ENCODE measurements around the gene DBET.
"Not testable (repeated sequence)": the region's sequence is repeated elsewhere in the genome, so short reads cannot be mapped to it uniquely, and the experiment has no call there.

Gene DBET

GRCh38 chr4:190095335-190095734 lies 31.0 kb downstream of the DBET start:
- not testable (repeated sequence) for DNase-seq (ENCODE audit: low spot score)

DNA sequence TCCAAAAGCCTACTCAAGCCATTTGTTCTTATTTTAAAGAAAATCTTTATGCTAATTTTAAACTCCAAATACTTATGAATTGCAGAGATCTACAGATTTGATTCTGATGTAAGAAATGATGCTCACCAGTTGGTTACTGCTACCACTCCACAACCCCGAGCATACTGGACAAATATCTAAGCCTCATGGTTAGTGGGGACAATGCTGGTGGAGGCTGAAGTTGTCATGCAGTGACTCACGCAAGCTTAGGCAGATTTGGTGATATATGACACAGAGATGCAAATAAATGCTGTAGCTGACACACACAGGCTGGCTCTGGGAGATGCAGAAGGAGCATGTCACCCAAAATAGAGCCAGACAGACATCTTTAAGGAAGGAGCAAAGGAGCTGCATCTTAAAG lies 35.3 kb downstream of the DBET start:
- not testable (repeated sequence) for DNase-seq (ENCODE audit: low spot score)

DNA sequence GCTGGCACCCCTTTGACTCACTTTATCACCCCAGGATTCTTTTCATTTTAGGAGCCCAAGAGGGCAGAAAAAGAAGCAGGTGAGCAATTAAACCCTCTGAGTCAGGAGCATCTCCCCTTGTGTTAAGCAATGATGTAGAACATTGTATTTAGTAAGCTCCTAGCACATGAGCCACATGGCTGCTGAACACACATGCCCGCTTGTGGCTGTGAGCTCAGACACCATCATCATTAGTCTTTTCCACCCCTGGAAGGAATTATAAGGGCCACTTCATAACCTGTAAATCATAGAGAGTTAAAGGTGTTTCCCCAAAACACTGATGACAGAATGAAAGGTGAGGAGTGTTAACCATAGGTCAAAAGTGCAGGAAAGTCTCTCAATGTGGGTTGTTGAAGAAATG lies 37.2 kb downstream of the DBET start:
- not testable (repeated sequence) for DNase-seq (ENCODE audit: low spot score)

DNA sequence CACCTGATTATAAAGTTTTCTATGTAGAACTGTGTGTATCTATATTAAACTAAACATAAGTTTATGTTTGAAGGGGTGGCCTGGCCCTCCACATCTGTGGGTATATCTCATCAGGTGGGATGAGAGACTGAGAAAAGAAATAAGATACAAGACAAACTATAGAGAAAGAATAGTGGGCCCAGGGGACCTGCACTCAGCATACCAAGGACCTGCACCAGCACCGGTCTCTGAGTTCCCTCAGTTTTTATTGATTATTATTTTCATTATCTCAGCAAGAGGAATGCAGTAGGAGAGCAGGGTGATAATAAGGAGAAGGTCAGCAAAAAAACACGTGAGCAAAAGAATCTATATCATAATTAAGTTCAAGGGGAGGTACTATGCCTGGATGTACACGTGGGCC lies 41.9 kb downstream of the DBET start:
- not testable (repeated sequence) for DNase-seq (ENCODE audit: low spot score)

DNA sequence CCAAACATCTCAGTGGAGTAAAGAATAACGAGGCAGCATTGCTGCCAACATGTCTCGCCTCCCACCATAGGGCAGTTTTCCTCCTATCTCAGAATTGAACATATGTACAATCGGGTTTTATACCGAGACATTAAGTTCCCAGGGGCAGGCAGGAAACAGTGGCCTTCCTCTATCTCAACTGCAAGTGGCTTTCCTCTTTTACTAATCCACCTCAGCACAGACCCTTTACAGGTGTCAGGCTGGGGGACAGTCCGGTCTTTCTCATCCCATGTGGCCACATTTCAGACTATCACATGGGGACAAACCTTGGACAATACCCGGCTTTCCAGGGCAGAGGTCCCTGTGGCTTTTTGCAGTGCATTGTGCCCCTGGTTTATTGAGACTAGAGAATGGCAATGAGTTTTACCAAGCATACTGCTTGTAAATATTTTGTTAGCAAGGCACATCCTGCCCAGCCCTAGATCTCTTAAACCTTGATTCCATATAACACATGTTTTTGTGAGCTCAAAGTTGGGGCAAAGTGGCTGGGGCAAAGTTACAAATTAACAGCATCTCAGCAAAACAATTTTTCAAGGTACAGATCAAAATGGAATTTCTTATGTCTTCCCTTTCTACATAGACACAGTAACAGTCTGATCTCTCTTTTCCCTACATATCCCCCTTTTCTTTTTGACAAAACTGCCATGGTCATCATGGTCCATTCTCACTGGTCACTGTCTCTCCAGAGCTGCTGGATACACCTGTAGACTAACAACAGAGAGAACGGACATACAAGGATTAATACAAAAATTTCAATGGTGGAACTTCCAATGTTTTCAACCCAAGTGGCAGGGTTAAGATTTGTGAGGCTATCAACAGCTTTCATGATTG lies 42.5 kb downstream of the DBET start:
- not testable (repeated sequence) for DNase-seq (ENCODE audit: low spot score)

- DNase-seq (ENCODE audit: low spot score) = not testable (repeated sequence)
These were observed 43.6 kb downstream of the DBET start for GRCh38 chr4:190107766-190108485.

DNA sequence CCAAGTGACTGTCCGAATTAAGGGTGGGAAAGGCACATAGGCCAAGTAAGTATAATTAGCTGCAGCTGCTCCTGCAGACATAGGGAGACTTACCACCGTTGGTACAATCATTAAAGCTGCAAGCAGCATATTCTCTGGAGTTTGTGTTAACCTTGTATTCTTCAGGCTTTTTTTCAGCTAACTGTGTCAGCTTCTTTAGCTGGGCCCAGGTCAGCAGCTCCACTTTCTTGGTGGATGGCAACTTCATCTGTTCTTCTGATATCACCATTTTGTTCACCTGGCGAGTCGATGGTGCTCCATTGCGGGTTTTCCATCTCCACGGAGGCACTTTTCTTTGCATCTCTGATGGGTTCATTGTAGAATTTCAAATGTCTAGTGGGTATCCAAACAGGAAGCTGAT lies 44.5 kb downstream of the DBET start:
- DNase-seq (ENCODE audit: low spot score) = not testable (repeated sequence)

GRCh38 chr4:190109390-190110011 lies 45.2 kb downstream of the DBET start:
- not testable (repeated sequence) for DNase-seq (ENCODE audit: low spot score)

DNA sequence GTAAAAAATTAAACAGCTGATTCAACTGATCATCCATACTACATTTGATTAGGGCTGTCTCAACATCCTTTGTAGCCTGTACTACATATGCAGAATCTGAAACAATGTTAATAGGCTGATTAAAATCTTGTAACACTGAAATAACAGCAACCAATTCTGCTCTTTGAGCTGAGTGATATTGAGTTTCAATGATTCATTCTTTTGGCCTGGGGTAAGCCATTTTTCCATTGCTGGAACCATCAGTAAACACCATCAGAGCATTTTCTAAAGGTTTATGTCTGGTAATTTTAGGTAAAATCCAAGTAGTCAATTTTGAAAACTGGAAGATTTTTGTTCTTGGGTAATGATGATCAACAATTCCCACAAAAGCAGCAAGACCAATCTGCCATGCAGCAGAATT lies 45.7 kb downstream of the DBET start:
- DNase-seq (ENCODE audit: low spot score) = not testable (repeated sequence)

GRCh38 chr4:190110570-190111295 lies 46.4 kb downstream of the DBET start:
- TF ChIP-seq, protein P1, sequence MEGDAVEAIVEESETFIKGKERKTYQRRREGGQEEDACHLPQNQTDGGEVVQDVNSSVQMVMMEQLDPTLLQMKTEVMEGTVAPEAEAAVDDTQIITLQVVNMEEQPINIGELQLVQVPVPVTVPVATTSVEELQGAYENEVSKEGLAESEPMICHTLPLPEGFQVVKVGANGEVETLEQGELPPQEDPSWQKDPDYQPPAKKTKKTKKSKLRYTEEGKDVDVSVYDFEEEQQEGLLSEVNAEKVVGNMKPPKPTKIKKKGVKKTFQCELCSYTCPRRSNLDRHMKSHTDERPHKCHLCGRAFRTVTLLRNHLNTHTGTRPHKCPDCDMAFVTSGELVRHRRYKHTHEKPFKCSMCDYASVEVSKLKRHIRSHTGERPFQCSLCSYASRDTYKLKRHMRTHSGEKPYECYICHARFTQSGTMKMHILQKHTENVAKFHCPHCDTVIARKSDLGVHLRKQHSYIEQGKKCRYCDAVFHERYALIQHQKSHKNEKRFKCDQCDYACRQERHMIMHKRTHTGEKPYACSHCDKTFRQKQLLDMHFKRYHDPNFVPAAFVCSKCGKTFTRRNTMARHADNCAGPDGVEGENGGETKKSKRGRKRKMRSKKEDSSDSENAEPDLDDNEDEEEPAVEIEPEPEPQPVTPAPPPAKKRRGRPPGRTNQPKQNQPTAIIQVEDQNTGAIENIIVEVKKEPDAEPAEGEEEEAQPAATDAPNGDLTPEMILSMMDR (IDR thresholded peaks at IDR 0.05; ENCODE audit: extremely low read depth, missing control alignments) = peak; percentile 3
- DNase-seq (ENCODE audit: low spot score) = not testable (repeated sequence)

- not testable (repeated sequence) for DNase-seq (ENCODE audit: low spot score)
These were observed 48.6 kb downstream of the DBET start for GRCh38 chr4:190112879-190113278.

GRCh38 chr4:190114991-190115390 lies 50.7 kb downstream of the DBET start:
- not testable (repeated sequence) for DNase-seq (ENCODE audit: low spot score)

Data from GM20000 (cell line).